GM12873 (cell line): Measurements from ENCODE around the gene PDE3A.

Source experiments
- TF ChIP-seq, protein P1 (sequence below): IDR thresholded peaks from 2 replicates; pipeline ENCODE4 v1.5.1; 2012; ENCODE audit warnings: low read depth, mild to moderate bottlenecking, moderate library complexity, low read length, control low read depth; ENCODE audit not compliant: insufficient read depth; ENCODE audit errors: missing control alignments

PDE3A gene

DNA sequence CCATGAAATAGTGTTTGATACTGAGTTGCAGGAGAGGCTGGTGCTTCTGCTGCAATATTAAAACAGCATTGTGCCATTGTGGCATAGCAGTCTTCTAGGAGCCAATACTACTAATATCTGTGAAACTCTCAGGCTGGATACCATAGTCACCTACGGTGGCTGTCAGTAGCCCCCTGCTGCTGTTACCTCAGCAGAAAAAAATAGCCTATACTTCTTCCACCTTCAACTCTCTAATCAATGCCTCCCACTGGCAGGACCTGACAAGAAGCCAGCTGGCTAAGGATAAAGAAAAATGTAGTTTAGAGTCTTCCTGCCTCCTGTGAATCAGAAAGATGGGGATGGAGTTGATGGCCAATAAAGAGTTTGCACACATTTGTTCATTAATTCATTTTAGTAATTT is 91.6 kb downstream of the PDE3A start:
- TF ChIP-seq, protein P1, sequence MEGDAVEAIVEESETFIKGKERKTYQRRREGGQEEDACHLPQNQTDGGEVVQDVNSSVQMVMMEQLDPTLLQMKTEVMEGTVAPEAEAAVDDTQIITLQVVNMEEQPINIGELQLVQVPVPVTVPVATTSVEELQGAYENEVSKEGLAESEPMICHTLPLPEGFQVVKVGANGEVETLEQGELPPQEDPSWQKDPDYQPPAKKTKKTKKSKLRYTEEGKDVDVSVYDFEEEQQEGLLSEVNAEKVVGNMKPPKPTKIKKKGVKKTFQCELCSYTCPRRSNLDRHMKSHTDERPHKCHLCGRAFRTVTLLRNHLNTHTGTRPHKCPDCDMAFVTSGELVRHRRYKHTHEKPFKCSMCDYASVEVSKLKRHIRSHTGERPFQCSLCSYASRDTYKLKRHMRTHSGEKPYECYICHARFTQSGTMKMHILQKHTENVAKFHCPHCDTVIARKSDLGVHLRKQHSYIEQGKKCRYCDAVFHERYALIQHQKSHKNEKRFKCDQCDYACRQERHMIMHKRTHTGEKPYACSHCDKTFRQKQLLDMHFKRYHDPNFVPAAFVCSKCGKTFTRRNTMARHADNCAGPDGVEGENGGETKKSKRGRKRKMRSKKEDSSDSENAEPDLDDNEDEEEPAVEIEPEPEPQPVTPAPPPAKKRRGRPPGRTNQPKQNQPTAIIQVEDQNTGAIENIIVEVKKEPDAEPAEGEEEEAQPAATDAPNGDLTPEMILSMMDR, result no peak

DNA sequence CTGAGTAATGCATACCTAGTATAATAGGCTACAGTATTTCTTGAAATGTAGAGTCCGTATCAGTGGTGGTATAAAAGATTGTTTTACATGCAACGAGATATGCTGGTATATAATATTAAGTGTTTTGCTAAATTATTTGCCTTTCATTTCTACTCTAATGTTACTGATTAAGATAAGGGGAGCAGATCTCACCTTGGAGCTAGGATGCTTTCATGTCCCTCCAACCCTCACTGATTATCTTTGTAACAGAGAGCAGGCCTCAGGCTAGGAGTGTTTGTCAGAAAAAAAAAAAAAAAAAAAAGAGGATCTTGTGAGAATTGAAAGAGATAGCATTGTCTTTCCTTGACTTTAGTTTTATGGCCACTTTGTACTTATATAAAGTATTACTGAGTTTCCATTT is 92.6 kb downstream of the PDE3A start:
- TF ChIP-seq, protein P1, result no peak

DNA sequence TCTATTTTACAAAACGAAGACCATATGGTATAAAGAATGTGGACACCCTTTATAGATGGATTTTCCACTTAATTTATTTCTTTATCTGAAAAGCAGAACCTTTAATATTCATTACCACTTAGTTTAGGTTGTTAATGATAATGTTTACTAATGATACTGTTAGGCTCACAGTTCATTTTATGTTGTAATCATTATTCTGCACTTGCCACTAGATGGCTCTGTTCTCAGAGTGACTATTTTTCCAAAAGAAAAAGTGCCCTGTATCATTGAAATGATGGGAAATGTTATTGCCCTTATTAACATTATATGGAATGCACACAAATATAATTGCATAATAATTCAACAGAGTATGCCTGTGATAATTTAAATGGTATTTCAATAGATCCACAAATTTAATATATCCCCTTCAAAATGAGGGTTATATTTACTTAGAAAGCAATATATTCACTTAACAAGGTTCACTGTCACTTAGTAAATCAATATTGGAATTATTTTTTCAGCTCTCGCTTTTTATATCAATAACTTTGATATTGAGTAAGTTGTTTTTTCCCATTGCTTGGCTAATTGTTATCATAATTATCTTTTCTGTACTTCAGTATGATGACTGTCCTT is 95.7 kb downstream of the PDE3A start:
- TF ChIP-seq, protein P1, result peak; percentile 49

DNA sequence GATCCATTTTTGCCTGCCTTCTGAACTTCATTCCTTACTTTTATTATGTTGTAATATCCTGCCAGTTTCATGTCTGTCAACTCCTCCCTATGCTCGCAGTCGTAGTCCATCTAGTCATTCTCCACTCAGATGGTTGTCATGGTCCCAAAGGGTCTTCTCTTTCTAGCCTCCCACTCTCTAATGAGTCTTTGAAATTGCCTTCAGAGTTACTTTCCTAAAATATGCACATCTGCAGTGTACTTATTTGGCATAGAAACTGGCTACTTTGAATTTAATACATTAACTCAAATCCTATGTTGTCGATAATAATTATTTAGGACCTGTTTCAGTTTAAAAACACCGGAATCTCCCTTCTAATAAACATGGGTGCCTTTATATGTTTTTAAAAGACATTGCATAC is 101.0 kb downstream of the PDE3A start:
- TF ChIP-seq, protein P1, result no peak

DNA sequence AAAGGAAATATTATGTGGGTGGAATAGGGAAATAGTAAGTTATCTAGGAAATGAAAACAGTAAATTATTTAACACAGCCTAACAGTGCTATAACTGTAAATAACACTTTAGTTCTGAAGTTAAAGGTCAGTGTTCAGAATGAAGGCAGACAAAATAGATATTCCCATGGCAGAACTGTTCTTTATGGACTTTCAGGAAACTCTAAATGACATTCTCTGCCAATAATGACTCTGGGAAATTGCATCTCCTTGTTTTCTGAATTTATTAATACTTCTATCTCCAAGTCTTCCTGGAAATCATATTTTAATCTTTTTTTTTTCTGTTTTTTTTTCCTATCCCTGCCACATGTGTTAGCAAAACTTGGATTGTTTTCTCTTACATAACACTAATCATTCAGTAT is 101.4 kb downstream of the PDE3A start:
- TF ChIP-seq, protein P1, result no peak

DNA sequence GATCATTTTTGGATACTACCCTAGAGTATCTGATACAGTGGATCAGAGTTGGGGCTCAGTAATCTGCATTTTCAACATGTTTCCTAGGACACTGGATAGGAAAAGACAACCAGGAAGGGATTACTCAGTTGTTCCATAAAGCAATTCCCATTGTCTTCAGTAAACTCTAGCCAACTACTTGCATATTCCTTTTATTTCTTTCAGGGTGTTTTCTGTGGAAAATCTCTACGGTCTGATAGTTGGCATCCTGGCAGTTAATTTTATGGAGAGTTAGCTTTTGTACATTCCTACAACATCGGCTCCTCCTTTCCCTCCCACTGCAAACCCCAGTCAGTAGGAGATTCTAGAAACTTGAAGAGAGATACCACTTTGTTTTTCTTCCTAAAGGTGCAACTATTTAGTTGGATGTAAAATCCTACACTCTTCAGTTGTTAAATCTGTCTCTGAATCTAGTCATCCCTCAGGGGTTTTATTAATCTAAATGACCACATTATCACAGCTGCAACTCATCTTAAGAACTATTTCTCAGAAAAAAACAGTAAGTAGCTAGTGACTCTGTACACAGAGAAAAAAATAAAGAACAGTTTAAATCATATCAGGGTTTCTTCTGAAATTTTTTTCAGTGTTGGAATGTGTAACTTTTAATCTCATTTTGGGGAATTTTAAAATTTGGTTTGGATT is 103.9 kb downstream of the PDE3A start:
- TF ChIP-seq, protein P1, result no peak

DNA sequence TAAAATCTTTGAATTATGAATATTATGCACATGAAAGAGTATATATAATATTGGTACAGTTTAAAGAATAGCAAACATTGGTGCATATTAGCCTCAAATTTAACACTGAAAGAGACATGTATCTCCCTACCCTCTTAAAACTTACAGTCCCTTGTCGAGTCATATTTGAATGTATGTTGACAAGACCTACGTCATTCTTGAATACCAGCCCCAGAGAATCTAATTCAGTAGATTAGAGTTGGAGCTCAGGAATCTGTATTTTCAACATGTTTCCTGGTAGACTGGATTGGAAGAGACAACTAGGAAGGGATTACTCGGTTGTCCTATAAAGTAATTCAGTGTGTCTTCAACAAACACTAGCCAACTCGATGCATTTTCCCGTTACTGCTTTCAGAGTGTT is 104.8 kb downstream of the PDE3A start:
- TF ChIP-seq, protein P1, result no peak
